ENCODE measurements around the gene BCL2L12. TPM values are rescaled to one million over a fixed set of nuclear protein-coding genes. Genes with fewer than 3 reads are reported as not detected.

The BCL2L12 gene
- polyA plus RNA-seq, 1 of the 3 experiments (the other 2 are of a cell fraction), result 27.9 TPM

- H3K4me2 ChIP-seq, result peak within 1 kb of the TSS; percentile 100
- peak within 1 kb of the TSS; percentile 100 for H3K9ac ChIP-seq
- H3K9me2 ChIP-seq, result no peaks in the 10 kb centered on the region
- H3F3A ChIP-seq (replicated peaks; ENCODE audit: insufficient read depth), result peaks cover 9% of the 10 kb centered on the region
- peak; percentile 96 for DNase-seq
- H2AFZ ChIP-seq (ENCODE audit: low read depth), result peak within 1 kb of the TSS; percentile 65; the same call in 1 of the 2 replicates
- H3K27me3 ChIP-seq (ENCODE audit: insufficient read depth), result no peaks in the 10 kb centered on the region
- CTCF ChIA-PET, result interaction anchor here (0.7 to 5.2 kb wide), 4 partner anchors 10 to 35 kb away, joined by 3 to 31 read pairs (median 14); partner anchors contain the start of gene PRMT1
- no peaks in the 10 kb centered on the region for H3K9me3 ChIP-seq
- WGBS (ENCODE audit: low lambda C conversion rate), result 2% methylated on average over 11 of the region's 87 CpGs
- H3K79me2 ChIP-seq (ENCODE audit: insufficient read depth), result peaks cover 70% of the 10 kb centered on the region
- H3K4me1 ChIP-seq (ENCODE audit: control insufficient read depth in 1 of 2, insufficient read depth in 2 of 2, low read depth in 1 of 2, low read length in 1 of 2), result peaks cover 14 to 32% of the 10 kb centered on the region in 2 experiments
- peak within 1 kb of the TSS; percentile 99 to 100 for H3K27ac ChIP-seq (ENCODE audit: low read depth in 2 of 2, low read length in 1 of 2)
- H4K20me1 ChIP-seq (ENCODE audit: insufficient read depth), result peaks cover 16% of the 10 kb centered on the region
- peak within 1 kb of the TSS; percentile 100 for H3K4me3 ChIP-seq (ENCODE audit: low read depth in 2 of 2, low read length in 1 of 2)
- peaks cover 10 to 22% of the 10 kb centered on the region in 2 experiments for H3K36me3 ChIP-seq (replicated peaks in 1 of 2; ENCODE audit: control insufficient read depth in 1 of 2, insufficient read depth in 2 of 2, low read length in 1 of 2)
- POLR2A ChIA-PET, result interaction anchor here (0.5 to 1.7 kb wide), 6 partner anchors 17 to 1489 kb away, joined by 3 to 5 read pairs (median 3); partner anchors contain the start of genes AKT1S1, RPS11 and TBC1D17
- no peak for TF ChIP-seq EZH2phosphoT487 (IDR thresholded peaks at IDR 0.05; ENCODE audit: borderline replicate concordance, low read depth)
- peak; percentile 93 for TF ChIP-seq GABPA (IDR thresholded peaks at IDR 0.05; ENCODE audit: low read depth)
- TF ChIP-seq RCOR1 (IDR thresholded peaks at IDR 0.05; ENCODE audit: low read length), result no peak
- peak; percentile 62 for TF ChIP-seq ELF1 (IDR thresholded peaks at IDR 0.05)
- TF ChIP-seq MEF2A (IDR thresholded peaks at IDR 0.05; ENCODE audit: borderline replicate concordance, low read depth), result no peak
- TF ChIP-seq USF1 (IDR thresholded peaks at IDR 0.05; ENCODE audit: borderline replicate concordance, low read depth), result peak; percentile 58; the same call in 1 of the 2 replicates
- no peak for TF ChIP-seq NFIC (IDR thresholded peaks at IDR 0.05; ENCODE audit: borderline replicate concordance)
- no peak for TF ChIP-seq RFX5 (IDR thresholded peaks at IDR 0.05; ENCODE audit: low read length)
- TF ChIP-seq REST (IDR thresholded peaks at IDR 0.05; ENCODE audit: low read depth, low read length), result no peak
- TF ChIP-seq TAF1 (IDR thresholded peaks at IDR 0.05; ENCODE audit: borderline replicate concordance, low read depth, low read length), result peak; percentile 78; the same call in 1 of the 2 replicates
- peak; percentile 91 for TF ChIP-seq ZBTB33 (IDR thresholded peaks at IDR 0.05; ENCODE audit: borderline replicate concordance, low read depth)
- no peak for TF ChIP-seq FOXJ3 (CRISPR knock-in tag; IDR thresholded peaks at IDR 0.05)
- TF ChIP-seq FOXM1 (IDR thresholded peaks at IDR 0.05; ENCODE audit: low read depth), result no peak
- TF ChIP-seq SMC3 (IDR thresholded peaks at IDR 0.05; ENCODE audit: low read depth, low read length), result no peak
- TF ChIP-seq TCF12 (IDR thresholded peaks at IDR 0.05), result no peak
- no peak for TF ChIP-seq MAX (IDR thresholded peaks at IDR 0.05; ENCODE audit: low read depth)
- 0 out of 2 replicates have a peak, but pooled peaks have one; percentile 20 for TF ChIP-seq IRF3 (IDR thresholded peaks at IDR 0.05; ENCODE audit: low read depth, low read length)
- TF ChIP-seq SIN3A (IDR thresholded peaks at IDR 0.05; ENCODE audit: borderline replicate concordance, low read depth, low read length), result peak; percentile 28; the same call in 1 of the 2 replicates
- TF ChIP-seq USF2 (IDR thresholded peaks at IDR 0.05; ENCODE audit: borderline replicate concordance, low read depth, low read length), result no peak
- peak; percentile 97 for TF ChIP-seq CHD2 (IDR thresholded peaks at IDR 0.05; ENCODE audit: low read length, partially characterized antibody)
- TF ChIP-seq GATA2 (CRISPR knock-in tag; IDR thresholded peaks at IDR 0.05), result no peak
- TF ChIP-seq MXI1 (IDR thresholded peaks at IDR 0.05; ENCODE audit: low read depth, low read length), result no peak
- TF ChIP-seq YY1 (IDR thresholded peaks at IDR 0.05; ENCODE audit: low read depth), result peak; percentile 86
Observed at GRCh38 chr19:49641688-49642491, 23.8 kb upstream of the BCL2L12 start, which contains the start of gene SCAF1. SCAF1 (plus strand) TSS chr19:49642209; CDS start chr19:49645027, 2,818 bp downstream.
